WERI-Rb-1 (cell line): ENCODE data around the gene MIB1.

Experiments used
- DNase-seq: peaks from one replicate; pipeline ENCODE4 v3.0.0-alpha.2; 2020
- H3K27ac ChIP-seq: fragments of 250-450 bp; sonication (Bioruptor Pico); 2 replicates; pipeline ENCODE4 v1.5.1; 2020; ENCODE audit warnings: mild to moderate bottlenecking, moderate library complexity
- H3K27me3 ChIP-seq: fragments of 250-450 bp; sonication (Bioruptor Pico); 2 replicates; pipeline ENCODE4 v1.5.1; 2021; ENCODE audit warnings: mild to moderate bottlenecking, low read depth, moderate library complexity; ENCODE audit not compliant: insufficient read depth, severe bottlenecking
- H3K36me3 ChIP-seq: fragments of 250-450 bp; sonication (Bioruptor Pico); 2 replicates; pipeline ENCODE4 v1.5.1; 2020; ENCODE audit warnings: mild to moderate bottlenecking, moderate library complexity
- H3K4me3 ChIP-seq: 2 replicates; pipeline ENCODE4 v1.5.1; 2011; ENCODE audit warnings: low read depth, mild to moderate bottlenecking, control low read depth, low read length
- H3K9me3 ChIP-seq: fragments of 250-450 bp; sonication (Bioruptor Pico); 2 replicates; pipeline ENCODE4 v1.5.1; 2021; ENCODE audit warnings: mild to moderate bottlenecking, moderate library complexity; ENCODE audit not compliant: severe bottlenecking
- CTCF ChIP-seq: IDR thresholded peaks from 2 replicates; pipeline ENCODE4 v1.5.1; 2011; ENCODE audit warnings: low read depth, mild to moderate bottlenecking, control low read depth, inconsistent platforms, low read length

Gene MIB1

GRCh38 chr18:21741312-21741561 is 645 bp downstream of the MIB1 start:
- H3K27ac ChIP-seq: peak overlapping the region; percentile 99

GRCh38 chr18:21741562-21742314 is 1.1 kb downstream of the MIB1 start:
- Histone ChIP-seq H3K27ac (peak overlapping the region; percentile 99), H3K36me3 (peaks cover 18% of the 10 kb centered on the region), H3K27me3 (no peaks in the 10 kb centered on the region), H3K4me3 (peak overlapping the region; percentile 84), H3K9me3 (peaks cover 3% of the 10 kb centered on the region)
- no peak for TF ChIP-seq CTCF
- peak; percentile 69 for DNase-seq

More at GRCh38 chr18:21741312-21741561, 645 bp downstream of the MIB1 start:
- Histone ChIP-seq H3K27me3 (no peaks in the 10 kb centered on the region), H3K9me3 (peaks cover 3% of the 10 kb centered on the region), H3K36me3 (peaks cover 18% of the 10 kb centered on the region), H3K4me3 (peak overlapping the region; percentile 84)
- TF ChIP-seq CTCF: no peak
- DNase-seq: no peak

- Histone ChIP-seq H3K36me3 (peaks cover 18% of the 10 kb centered on the region), H3K27me3 (no peaks in the 10 kb centered on the region), H3K27ac (peak overlapping the region; percentile 99), H3K4me3 (peak overlapping the region; percentile 84), H3K9me3 (no peaks in the 10 kb centered on the region)
- DNase-seq: no peak
- no peak for TF ChIP-seq CTCF
These were observed 1.7 kb downstream of the MIB1 start for GRCh38 chr18:21742315-21742687.

GRCh38 chr18:21743166-21743832 is 2.7 kb downstream of the MIB1 start:
- TF ChIP-seq CTCF: no peak
- H3K4me3 ChIP-seq: peak overlapping the region; percentile 84
- no peaks in the 10 kb centered on the region for H3K9me3 ChIP-seq
- no peaks in the 10 kb centered on the region for H3K27me3 ChIP-seq
- H3K27ac ChIP-seq: peak overlapping the region; percentile 99
- no peak for DNase-seq
- H3K36me3 ChIP-seq: peaks cover 18% of the 10 kb centered on the region

GRCh38 chr18:21745231-21745630 is 4.6 kb downstream of the MIB1 start:
- Histone ChIP-seq H3K9me3 (no peaks in the 10 kb centered on the region), H3K27ac (no peak overlapping the region), H3K4me3 (no peak overlapping the region), H3K27me3 (no peaks in the 10 kb centered on the region), H3K36me3 (peaks cover 18% of the 10 kb centered on the region)
- TF ChIP-seq CTCF: peak; percentile 17; the same call in 1 of the 2 replicates
- no peak for DNase-seq

- TF ChIP-seq CTCF: no peak
- no peak overlapping the region for H3K4me3 ChIP-seq
- H3K36me3 ChIP-seq: peaks cover 15% of the 10 kb centered on the region
- H3K9me3 ChIP-seq: no peaks in the 10 kb centered on the region
- DNase-seq: no peak
- no peaks in the 10 kb centered on the region for H3K27me3 ChIP-seq
- H3K27ac ChIP-seq: no peak overlapping the region
These were observed 6.7 kb downstream of the MIB1 start for GRCh38 chr18:21747268-21747667.
